CD4-positive, alpha-beta T cell treated with Interleukin-15 for 4 hours (primary cell): ENCODE results near the gene SLC26A1.

ENCODE experiments used
- DNase-seq: peaks from one replicate; pipeline ENCODE4 v3.0.0-alpha.2; 2020; ENCODE audit warnings: low spot score

The SLC26A1 gene

GRCh38 chr4:1029529-1029928 lies 36.3 kb upstream of the SLC26A1 start:
- no peak for DNase-seq

- no peak for DNase-seq
Measured at GRCh38 chr4:1028574-1029220, 35.5 kb upstream of the SLC26A1 start.

- DNase-seq = no peak
Measured at GRCh38 chr4:1027915-1028238, 34.7 kb upstream of the SLC26A1 start.

GRCh38 chr4:1027219-1027914 lies 34.2 kb upstream of the SLC26A1 start:
- DNase-seq = no peak

GRCh38 chr4:1026115-1026514 lies 32.9 kb upstream of the SLC26A1 start:
- peak; percentile 12 for DNase-seq

GRCh38 chr4:1024882-1025545 lies 31.8 kb upstream of the SLC26A1 start:
- no peak for DNase-seq

- no peak for DNase-seq
Measured at GRCh38 chr4:1023895-1024740, 30.9 kb upstream of the SLC26A1 start.

- no peak for DNase-seq
Measured at GRCh38 chr4:1023075-1023640, 30.0 kb upstream of the SLC26A1 start.

GRCh38 chr4:1022739-1023066 lies 29.5 kb upstream of the SLC26A1 start:
- no peak for DNase-seq

- DNase-seq = no peak
Measured at GRCh38 chr4:1022051-1022738, 29.0 kb upstream of the SLC26A1 start.

GRCh38 chr4:1021386-1022050 lies 28.3 kb upstream of the SLC26A1 start:
- no peak for DNase-seq

GRCh38 chr4:1019729-1020470 lies 26.7 kb upstream of the SLC26A1 start:
- no peak for DNase-seq

GRCh38 chr4:1019320-1019719 lies 26.1 kb upstream of the SLC26A1 start:
- no peak for DNase-seq

GRCh38 chr4:1018147-1019020 lies 25.2 kb upstream of the SLC26A1 start:
- no peak for DNase-seq

GRCh38 chr4:1017706-1018105 lies 24.5 kb upstream of the SLC26A1 start:
- no peak for DNase-seq

GRCh38 chr4:1017211-1017610 lies 24.0 kb upstream of the SLC26A1 start:
- DNase-seq = no peak

- DNase-seq = no peak
Measured at GRCh38 chr4:1015746-1016145, 22.5 kb upstream of the SLC26A1 start.

- DNase-seq = no peak
Measured at GRCh38 chr4:1015179-1015578, 22.0 kb upstream of the SLC26A1 start.
